HG02884 (cell line): ENCODE data around the gene CARM1.
"Not testable (repeated sequence)": the region's sequence is repeated elsewhere in the genome, so short reads cannot be mapped to it uniquely, and the experiment has no call there.

ENCODE experiments used
- ATAC-seq: cut with Tn5 transposase; IDR thresholded peaks from one replicate; pipeline ENCODE4 v1.9.1; 2021; ENCODE audit warnings: mild to moderate bottlenecking, moderate library complexity; ENCODE audit not compliant: unreplicated experiment

Gene CARM1

DNA sequence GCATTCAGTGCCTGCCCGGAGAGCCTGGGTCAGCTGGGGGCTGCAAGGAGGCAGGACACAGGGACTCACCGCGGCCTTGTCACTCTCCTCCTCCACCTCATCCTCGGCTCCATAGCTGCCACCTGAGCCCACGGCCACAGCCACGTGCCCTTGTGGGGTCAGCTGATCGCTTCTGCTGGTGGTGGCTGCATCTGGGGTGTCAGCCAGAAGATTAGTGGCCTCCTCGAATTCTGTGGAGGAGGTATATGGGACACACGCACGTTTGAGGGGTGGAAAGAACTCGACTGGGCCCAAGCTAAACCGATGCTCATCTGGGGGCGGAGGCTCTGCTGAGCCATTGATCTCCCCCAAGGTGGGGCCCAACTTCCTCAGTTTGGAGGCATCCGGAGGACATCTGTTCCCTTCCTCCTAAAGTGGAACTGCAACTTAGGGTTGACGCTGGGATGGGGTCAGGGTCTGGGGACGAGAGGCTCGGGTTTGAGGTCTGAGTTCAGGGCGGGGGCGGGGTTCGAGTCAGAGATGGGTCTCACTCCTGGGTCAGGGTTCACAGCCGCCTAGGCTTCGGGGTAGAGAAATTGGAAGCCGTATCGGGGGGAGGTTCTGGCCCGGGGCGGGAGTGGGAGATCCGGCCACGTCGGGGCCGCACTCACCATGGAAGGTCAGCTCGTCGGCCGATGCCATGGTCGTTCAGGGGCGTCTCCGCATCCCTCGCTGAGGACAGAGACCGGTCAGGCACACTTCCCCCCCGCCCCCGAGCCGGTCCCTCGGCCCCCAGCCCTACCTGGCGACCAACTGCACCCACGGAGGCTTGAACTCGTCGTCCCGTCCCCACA, 56.6 kb downstream of the CARM1 start:
- ATAC-seq = no peak

DNA sequence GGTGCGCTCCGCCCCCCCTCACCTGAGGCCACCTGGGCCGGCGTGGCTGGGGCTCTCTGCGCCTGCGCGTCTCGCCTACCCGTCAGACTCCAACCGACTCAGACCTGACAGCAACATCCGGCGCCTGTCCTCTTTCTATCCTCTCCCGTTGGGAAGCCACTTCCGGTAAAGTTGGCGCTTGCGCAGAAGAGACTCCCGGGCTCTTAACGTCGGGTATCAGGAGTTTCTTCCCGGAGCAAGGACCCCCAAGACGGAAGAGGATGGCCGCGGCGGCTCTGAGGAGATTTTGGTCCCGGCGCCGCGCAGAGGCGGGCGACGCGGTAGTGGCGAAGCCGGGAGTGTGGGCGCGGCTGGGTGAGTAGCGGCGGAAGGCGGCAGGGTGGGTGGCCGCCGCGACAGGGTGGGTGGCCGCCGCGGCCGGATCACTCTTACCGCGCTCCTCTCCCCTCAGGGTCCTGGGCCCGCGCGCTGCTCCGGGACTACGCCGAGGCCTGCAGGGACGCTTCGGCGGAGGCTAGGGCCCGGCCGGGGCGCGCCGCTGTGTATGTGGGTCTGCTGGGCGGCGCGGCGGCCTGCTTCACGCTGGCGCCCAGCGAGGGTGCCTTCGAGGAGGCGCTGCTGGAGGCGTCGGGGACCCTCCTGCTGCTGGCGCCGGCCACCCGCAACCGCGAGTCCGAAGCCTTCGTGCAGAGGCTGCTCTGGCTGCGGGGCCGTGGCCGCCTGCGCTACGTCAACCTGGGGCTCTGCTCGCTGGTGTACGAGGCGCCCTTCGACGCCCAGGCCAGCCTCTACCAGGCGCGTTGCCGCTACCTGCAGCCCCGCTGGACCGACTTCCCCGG, 57.4 kb downstream of the CARM1 start, which contains the start of the genes TIMM29 and YIPF2:
TIMM29 (plus strand) TSS at position 249 of the 839 bp plus-strand sequence; CDS start at position 261, 12 bp downstream.
YIPF2 (minus strand) TSS at position 77 of the 839 bp plus-strand sequence. CDS start 229 bp downstream, outside the sequence.
- peak; percentile 87 for ATAC-seq

DNA sequence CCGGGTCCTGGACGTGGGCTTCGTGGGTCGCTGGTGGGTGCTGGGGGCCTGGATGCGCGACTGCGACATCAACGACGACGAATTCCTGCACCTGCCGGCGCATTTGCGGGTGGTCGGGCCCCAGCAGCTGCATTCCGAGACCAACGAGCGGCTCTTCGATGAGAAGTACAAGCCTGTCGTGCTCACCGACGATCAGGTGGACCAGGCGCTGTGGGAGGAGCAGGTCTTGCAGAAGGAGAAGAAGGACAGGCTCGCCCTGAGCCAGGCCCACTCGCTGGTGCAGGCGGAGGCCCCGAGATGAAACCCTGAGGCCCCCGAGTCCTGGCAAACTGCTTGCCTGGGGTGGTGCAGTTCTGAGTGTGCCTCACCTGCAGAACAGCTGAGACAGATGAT, 58.0 kb downstream of the CARM1 start:
- ATAC-seq = no peak

DNA sequence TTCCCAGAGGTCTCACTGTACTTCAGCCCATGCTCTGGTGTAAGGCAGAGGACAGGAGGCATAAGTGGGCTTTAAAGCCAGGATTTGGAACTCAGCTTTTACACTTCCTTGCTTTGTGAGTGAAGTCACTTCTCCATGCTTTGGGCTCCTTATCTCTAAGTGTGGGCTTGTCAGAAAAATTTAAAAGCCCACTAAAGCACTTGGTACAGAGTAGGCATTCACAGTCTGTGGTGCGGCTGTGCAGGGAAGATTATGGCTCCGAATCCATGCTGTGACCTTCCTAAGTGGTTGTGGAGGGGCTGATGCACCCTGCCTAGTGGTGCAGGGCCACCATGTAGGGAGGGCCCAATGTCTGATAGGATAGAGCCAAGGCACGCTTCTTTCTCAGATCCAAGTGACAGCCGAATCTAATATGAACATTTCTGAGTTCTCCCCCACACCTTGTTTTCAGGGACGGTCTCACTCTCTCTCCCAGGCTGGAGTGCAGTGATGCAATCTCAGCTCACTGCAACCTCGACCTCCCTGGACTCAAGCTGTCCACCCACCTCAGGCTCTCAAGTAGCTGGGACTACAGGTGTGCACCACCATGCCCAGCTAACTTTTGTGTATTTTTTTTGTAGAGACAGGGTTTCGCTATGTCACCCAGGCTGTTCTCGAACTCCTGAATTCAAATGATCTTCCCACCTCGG, 64.2 kb downstream of the CARM1 start:
- ATAC-seq = no peak

DNA sequence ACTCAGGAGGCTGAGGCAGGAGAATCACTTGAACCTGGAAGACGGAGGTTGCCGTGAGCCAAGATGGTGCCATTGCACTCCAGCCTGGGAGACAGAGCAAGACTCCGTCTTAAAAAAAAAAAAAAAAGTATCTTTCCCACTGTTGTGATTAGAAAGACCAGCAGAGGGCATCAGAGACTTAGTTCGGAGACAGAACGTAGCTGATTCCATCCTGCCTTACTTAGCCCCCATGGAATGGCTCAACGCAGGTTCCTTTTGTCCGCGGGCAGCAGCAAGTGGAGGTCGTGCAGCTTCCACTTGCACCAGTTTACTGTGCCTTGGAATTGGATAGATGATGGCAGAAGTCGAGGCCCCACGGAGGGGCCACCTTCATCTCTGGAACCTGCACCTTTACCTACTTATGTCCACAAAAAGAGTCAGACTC, 65.3 kb downstream of the CARM1 start:
- ATAC-seq = no peak

DNA sequence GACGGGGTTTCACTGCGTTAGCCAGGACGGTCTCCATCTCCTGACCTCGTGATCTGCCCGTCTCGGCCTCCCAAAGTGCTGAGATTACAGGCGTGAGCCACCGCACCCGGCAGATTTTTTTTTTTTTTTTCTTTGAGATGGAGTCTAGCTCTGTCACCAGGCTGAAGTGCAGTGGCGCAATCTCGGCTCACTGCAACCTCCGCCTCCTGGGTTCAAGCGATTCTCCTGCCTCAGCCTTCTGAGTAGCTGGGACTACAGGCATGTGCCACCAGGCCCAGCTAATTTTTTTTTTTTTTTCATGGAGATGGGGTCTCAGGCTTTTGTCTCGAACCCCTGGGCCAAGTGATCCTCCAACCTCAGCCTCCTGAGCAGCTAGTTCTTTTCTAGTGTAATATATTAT, 70.3 kb downstream of the CARM1 start:
- not testable (repeated sequence) for ATAC-seq

DNA sequence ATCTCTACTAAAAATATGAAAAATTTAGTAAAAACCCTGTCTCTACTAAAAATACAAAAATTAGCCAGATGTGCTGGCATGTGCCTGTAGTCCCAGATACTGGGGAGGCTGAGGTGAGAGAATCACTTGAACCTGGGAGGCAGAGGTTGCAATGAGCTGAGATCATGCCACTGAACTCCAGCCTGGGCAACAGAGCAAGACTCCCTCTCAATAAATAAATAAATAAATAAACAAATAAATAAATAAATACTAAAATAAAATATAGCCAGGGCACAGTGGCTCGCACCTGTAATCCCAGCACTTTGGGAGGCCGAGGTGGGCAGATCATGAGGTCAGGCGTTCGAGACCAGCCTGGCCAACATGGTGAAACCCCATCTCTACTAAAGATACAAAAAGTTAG, 72.1 kb downstream of the CARM1 start:
- not testable (repeated sequence) for ATAC-seq

DNA sequence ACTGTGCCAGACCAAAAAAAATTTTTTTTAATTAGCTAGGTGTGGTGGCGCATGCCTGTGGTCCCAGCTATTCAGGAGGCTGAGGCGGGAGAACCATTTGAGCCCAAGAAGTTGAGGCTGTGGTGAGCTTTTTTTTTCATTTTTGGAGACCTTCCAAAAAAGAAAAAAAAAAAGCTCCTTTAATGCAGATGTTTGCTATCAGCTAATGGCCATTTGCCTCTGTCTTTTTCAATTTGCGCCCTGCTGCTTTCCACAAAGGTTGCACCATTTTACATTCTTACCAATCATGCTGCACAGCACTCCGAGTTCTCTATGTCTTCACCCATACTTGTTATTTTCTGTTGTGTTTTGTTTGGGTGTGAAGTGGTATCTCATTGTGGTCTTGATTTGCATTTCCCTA, 73.9 kb downstream of the CARM1 start:
- ATAC-seq = no peak

DNA sequence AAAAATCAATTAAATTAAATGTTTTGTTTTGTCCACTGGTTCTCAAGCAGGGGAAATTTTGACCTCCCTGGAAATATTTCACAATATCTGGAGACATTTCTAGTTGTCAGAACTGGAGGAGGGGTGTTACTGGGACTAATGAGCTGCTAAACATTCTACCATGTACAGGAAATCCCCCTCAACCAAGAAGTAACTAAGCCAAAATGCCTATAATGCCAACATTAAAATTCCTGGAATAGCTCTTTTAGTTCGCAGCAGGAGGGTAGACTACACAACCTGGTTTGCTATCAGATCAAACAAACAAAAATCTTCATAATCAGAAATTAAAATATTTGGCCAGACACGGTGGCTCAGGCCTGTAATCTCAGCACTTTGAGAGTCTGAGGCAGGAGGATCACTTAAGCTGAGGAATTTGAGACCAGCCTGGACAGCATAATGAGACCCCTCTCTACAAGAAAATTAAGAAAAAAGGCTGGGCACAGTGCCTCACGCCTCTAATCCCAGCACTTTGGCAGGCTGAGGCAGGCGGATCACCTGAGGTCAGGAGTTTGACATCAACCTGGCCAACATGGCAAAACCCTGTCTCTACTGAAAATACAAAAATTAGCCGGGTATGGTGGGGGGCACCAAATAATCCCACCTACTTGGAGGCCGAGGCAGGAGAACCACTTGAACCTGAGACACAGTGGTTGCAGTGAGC, 75.8 kb downstream of the CARM1 start:
- no peak for ATAC-seq

DNA sequence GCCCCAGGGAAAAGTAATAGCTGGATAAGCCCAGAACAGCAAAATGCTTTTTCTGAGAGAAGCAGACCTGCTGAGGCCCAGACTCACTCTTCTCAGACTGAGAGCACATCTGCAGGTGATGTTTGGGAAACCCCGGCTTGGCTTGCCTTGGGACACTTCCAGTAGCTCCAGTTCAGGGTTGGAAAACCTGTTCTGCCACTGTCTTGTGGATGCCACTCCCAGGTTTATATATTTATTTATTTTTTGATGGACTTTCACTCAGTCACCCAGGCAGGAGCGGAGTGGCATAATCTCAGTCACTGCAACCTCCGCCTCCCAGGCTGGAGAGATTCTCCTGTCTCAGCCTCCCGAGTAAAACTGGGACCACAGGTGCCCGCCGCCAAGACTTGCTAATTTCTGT, 81.5 kb downstream of the CARM1 start:
- ATAC-seq = no peak

DNA sequence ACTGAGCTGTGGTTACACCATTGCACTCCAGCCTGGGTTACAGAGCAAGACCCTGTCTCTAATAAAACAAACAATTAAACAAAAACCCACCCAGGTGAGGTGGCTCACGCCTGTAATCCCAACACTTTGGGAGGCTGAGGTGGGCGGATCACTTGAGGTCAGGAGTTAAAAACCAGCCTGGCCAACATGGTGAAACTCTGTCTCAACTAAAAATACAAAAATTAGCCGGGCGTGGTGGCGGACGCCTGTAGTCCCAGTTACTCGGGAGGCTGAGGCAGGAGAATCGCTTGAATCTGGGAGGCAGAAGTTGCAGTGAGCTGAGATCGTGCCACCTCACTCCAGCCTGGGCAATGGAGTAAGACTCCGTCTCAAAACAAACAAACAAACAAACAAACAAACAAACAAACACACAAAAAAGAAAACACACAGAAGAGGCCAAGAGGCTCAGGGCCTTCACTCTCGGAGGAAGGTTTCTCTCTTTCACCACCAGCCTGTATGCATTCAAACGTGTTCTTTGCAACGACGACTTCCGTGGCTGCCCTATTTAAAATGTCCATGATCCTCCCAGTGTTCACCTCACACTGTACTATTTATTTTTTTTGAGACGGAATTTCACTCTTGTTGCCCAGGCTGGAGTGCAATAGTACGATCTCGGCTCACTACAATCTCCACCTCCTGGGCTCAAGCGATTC, 88.1 kb downstream of the CARM1 start:
- ATAC-seq = not testable (repeated sequence)

DNA sequence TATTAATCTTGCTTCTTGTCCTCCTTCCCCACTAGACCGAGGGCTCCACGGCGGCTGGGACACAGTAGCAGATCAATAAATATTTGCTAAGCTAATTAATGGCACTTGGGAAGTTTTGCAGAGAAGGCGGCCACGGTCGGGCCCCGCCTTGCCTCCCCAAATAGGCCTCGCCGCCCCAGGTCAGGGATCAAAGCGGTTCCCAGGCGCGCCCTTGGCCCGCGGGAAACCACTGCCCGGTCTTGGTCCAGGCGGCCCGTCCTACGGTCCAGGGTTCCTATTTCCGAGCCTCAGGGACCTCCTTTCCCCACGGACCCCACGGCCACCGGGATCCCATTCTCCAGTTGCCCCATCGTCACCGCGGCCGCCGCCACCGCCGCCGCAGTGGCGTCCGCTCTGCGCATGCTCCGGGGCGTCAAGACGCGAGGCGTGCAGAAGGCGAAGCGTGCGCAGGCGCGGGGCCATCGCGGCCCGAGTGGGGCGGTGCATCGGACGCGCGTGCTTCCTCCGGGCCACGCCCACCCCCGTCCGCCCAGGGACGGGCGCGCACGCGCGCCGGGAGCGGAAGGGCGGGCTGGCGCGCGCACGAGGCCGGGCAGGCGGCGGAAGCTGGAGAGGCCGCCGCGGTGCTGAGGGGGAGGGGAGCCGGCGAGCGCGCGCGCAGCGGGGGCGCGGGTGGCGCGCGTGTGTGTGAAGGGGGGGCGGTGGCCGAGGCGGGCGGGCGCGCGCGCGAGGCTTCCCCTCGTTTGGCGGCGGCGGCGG, 89.1 kb downstream of the CARM1 start, which contains the start of gene SMARCA4:
SMARCA4 (plus strand) TSS at position 717 of the 759 bp plus-strand sequence. CDS start 23,122 bp downstream, outside the sequence.
- ATAC-seq = no peak

DNA sequence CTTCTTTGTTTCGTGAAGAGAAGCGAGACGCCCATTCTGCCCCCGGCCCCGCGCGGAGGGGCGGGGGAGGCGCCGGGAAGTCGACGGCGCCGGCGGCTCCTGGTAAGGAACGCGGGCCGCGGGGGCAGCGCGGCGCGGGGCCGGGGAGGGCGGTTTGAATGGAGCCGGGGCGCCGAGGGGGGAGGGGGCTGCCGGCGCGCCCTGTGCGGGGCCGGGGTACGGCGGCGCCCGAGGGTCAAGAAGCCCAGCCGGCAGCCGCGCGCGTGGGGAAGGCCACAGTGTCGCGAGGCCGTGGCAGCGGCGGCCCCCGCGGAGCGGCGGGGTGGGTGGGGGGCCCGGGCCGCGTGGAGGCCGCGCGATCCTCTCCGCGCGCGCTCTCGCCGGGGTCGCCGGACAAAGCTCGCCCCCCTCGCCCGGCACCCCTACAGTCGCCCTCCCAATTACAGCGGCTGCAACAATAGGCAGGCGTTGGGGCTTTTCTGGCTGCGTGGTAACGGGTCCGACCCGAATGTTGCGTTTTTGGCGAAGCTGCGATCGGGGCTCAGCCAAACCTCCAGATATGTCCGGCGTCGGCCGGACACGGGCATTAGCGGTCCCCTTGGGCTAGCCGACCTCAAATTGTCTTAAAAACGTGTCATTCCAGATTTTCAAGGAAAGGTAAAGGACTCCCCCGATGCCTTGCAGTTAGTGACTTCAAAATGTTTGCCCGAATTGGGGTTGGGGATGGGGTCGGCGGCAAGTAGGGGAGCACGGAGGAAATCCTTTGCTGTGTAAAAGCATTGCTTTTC, 89.9 kb downstream of the CARM1 start:
- no peak for ATAC-seq

DNA sequence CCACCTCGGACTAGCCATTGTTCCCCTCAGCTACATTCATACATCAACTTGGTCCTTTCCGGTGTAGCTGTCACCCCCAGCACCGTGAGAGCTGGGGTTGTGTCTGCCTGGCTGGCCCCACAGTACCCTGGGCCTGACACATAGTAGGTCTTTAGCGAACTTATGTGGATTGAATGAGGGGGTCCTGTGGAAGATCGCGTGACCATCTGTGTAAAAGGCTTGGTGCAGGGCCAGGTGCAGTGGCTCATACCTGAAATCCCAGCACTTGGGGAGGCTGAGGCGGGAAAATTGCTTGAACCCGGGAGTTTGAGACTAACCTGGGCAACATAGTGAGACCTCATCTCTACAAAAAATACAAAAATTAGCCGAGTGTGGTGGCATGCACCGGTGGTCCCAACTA, 91.5 kb downstream of the CARM1 start:
- no peak for ATAC-seq

DNA sequence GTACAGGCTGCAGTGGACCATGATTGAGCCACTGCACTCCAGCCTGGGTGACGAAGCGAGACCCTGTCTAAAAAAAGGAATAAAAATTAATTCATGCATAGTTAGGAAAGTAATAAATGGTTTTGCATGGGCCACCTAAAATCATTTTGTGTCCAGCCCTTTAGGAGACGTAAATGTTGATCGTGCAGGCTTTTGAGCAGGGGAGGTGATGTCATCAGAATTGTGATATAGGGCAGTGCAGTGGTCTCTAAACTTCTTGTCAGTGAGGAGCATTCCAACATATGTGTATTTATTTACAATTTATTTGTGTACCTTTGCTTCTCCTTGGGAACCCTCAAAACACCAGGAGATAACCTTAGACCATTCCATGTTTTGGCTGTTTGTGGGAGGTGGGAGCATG, 92.5 kb downstream of the CARM1 start:
- no peak for ATAC-seq

DNA sequence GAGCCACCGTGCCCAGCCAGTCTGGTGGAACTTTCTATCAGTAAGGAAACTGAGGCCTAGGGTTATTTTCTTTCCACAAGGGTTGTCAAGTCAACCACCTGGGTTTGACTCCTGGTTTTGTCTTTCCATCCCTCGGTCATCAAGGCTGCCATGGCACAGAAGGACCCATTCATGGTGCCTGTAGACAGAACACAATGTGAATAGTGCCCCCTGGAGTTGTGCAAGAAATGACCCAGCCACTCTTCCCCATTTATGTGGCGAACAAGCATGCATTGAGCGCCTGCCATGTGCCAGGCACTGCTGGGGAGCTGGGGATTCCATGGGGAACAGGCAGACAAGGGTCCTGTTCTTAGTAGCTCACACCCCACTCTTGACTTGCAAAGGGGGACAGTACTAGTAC, 93.5 kb downstream of the CARM1 start:
- ATAC-seq = no peak

DNA sequence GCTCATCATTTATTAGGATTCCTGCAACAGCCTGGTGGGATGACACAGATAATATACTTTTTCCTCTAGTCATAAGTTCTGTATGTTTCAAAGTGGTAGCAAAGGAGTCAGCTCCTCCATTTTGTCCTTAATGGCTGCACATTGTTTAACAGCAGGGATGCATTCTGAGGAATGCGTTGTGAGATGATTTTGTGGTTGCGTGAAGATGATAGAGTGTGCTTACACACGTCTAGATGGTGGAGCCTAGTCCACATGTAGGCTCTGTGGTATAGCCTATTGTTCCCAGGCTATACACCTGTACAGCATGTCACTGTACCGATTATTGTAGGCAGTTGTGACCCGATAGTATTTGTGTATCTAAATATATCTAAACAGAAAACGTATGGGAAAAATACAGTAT, 94.0 kb downstream of the CARM1 start:
- ATAC-seq = no peak

DNA sequence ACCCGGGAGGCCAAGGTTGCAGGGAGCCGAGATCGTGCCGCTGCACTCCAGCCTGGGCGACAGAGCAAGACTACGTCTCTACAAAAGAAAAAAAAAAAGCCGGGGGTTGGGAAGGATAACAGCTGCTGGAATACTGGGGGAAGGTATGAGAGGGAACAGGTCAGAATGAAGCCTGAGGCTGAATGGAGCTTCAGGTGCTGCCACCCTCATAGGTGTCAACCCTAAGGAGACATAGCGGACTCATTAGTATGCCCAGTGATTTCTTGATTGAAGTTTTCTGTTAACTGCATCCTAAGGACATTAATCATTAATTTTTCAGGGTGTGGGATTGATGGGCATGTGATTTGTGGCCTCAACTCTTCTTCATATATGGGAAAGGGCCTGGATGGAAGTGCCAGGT, 95.5 kb downstream of the CARM1 start:
- no peak for ATAC-seq
